ENCODE data around the gene FOLR3. TPM values are rescaled to one million over a fixed set of nuclear protein-coding genes. Genes with fewer than 3 reads are reported as not detected.

FOLR3 gene
- polyA plus RNA-seq, 2 donors = 0.11 to 0.41 TPM

DNA sequence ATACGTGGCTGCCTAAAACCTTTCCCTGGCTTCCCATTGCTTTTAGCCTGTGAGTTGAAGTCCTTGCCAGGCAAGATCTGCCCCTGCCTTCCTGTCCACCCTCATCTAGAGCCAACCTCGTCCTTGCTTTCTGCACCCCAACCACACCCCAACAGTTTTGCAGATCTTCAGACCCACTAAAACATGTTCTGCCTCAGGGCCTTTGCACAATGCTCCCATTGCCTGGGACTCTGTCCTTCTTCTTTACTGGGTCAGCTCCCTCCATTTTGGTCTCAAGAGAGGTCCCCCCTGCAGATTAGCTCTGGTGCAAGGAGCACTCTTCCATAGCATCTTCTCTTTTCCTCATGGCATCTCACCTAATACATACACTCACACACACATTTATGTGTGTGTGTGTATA lies 14.6 kb upstream of the FOLR3 start:
- H3K9me3 ChIP-seq (ENCODE audit: control insufficient read depth in 2 of 2, insufficient read depth in 1 of 2, low read depth in 1 of 2, low read length in 1 of 2) = no peaks in the 10 kb centered on the region
- H3K4me3 ChIP-seq (ENCODE audit: low read depth in 1 of 2, low read length in 2 of 2) = no peak overlapping the region
- H3K27me3 ChIP-seq (ENCODE audit: control insufficient read depth in 1 of 2, insufficient read depth in 2 of 2, low read length in 2 of 2) = no peaks in the 10 kb centered on the region
- H3K4me1 ChIP-seq (ENCODE audit: control insufficient read depth in 2 of 2, insufficient read depth in 2 of 2, low read length in 1 of 2) = peaks cover 0 to 10% of the 10 kb centered on the region in 2 donors
- WGBS, 2 donors = 74 to 75% methylated on average over 2 of the region's 2 CpGs
- no peaks in the 10 kb centered on the region for H3K36me3 ChIP-seq (ENCODE audit: control insufficient read depth in 2 of 2, insufficient read depth in 2 of 2, low read length in 1 of 2)
- no peak overlapping the region for H3K27ac ChIP-seq (ENCODE audit: low read depth in 2 of 2, low read length in 1 of 2)

DNA sequence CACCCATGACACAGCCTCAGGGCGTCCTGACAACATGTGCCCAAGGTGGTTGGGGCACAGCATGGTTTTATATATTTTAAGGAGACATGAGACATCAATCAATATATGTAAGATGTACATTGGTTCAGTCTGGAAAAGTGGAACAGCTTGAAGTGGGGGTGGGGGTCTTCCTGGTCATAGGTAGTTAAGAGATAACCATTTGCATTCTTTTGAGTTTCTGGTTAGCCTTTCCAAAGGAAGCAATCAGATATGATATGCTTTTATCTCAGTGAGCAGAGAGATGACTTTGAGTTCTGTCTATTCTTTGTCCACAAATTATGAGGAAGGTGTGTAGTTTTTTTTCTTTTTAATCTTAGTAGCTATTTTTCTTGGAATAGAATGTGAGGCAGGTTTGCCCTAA lies 12.9 kb upstream of the FOLR3 start:
- Histone ChIP-seq H3K27me3 (ENCODE audit: control insufficient read depth in 1 of 2, insufficient read depth in 2 of 2, low read length in 2 of 2) (no peaks in the 10 kb centered on the region), H3K27ac (ENCODE audit: low read depth in 2 of 2, low read length in 1 of 2) (no peak overlapping the region), H3K4me3 (ENCODE audit: low read depth in 1 of 2, low read length in 2 of 2) (no peak overlapping the region), H3K4me1 (ENCODE audit: control insufficient read depth in 2 of 2, insufficient read depth in 2 of 2, low read length in 1 of 2) (peaks cover 0 to 10% of the 10 kb centered on the region in 2 donors), H3K9me3 (ENCODE audit: control insufficient read depth in 2 of 2, insufficient read depth in 1 of 2, low read depth in 1 of 2, low read length in 1 of 2) (no peaks in the 10 kb centered on the region), H3K36me3 (ENCODE audit: control insufficient read depth in 2 of 2, insufficient read depth in 2 of 2, low read length in 1 of 2) (no peaks in the 10 kb centered on the region)
- WGBS, 2 donors = 84 to 89% methylated on average over 1 of the region's 1 CpG

DNA sequence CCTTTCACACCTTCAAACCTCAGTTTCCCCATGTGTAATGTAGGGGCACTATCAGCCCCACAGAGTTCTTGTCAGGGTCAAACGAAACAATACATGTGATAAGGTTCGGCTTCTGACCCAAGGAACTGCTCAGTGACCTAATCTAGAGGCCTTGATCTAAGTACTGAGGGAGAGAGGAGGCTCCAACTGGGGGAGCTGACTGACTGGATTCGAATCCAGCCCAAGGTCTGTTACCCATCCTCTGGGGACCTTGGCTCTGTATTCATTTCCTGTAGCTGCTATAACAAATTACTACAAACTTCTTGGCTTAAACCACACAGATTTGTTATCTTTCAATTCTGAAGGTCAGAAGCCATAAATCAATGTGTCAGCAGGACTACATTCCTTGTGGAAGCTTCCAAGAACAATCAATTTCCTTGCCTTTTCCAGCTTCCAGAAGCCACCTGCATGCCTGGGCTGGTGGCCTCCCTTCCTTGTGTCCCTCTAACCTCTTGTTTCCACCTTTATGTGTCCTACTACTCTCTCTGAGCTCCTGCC lies 12.3 kb upstream of the FOLR3 start:
- H3K27ac ChIP-seq (ENCODE audit: low read depth in 2 of 2, low read length in 1 of 2) = no peak overlapping the region
- H3K27me3 ChIP-seq (ENCODE audit: control insufficient read depth in 1 of 2, insufficient read depth in 2 of 2, low read length in 2 of 2) = no peaks in the 10 kb centered on the region
- H3K4me1 ChIP-seq (ENCODE audit: control insufficient read depth in 2 of 2, insufficient read depth in 2 of 2, low read length in 1 of 2) = peaks cover 0 to 10% of the 10 kb centered on the region in 2 donors
- 64 to 71% methylated on average over 3 of the region's 3 CpGs for WGBS, 2 donors
- no peaks in the 10 kb centered on the region for H3K9me3 ChIP-seq (ENCODE audit: control insufficient read depth in 2 of 2, insufficient read depth in 1 of 2, low read depth in 1 of 2, low read length in 1 of 2)
- H3K36me3 ChIP-seq (ENCODE audit: control insufficient read depth in 2 of 2, insufficient read depth in 2 of 2, low read length in 1 of 2) = no peaks in the 10 kb centered on the region
- H3K4me3 ChIP-seq (ENCODE audit: low read depth in 1 of 2, low read length in 2 of 2) = no peak overlapping the region

DNA sequence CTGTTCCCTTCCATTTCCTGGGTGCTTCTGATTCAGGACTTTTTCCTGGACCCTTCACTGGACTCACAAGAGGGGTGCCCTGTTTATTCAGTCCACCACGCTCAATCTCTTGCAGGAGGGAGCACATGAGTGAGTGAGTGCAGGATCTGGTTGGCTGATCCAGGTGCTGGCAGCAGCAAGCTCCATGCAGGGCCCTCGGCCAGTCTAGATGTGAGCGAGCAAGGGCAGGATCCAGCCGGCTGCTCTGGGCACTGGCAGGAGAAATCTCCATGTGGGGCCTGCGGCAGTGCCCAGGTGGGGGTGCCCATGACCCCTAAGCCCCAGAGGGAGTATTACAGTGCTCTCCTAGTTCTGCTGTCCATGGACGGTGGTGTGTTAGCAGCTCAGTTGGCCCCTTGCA lies 11.5 kb upstream of the FOLR3 start:
- H3K27ac ChIP-seq (ENCODE audit: low read depth in 2 of 2, low read length in 1 of 2) = no peak overlapping the region
- peaks cover 0 to 10% of the 10 kb centered on the region in 2 donors for H3K4me1 ChIP-seq (ENCODE audit: control insufficient read depth in 2 of 2, insufficient read depth in 2 of 2, low read length in 1 of 2)
- H3K36me3 ChIP-seq (ENCODE audit: control insufficient read depth in 2 of 2, insufficient read depth in 2 of 2, low read length in 1 of 2) = no peaks in the 10 kb centered on the region
- H3K9me3 ChIP-seq (ENCODE audit: control insufficient read depth in 2 of 2, insufficient read depth in 1 of 2, low read depth in 1 of 2, low read length in 1 of 2) = no peaks in the 10 kb centered on the region
- H3K27me3 ChIP-seq (ENCODE audit: control insufficient read depth in 1 of 2, insufficient read depth in 2 of 2, low read length in 2 of 2) = no peaks in the 10 kb centered on the region
- no peak overlapping the region for H3K4me3 ChIP-seq (ENCODE audit: low read depth in 1 of 2, low read length in 2 of 2)
- WGBS, 2 donors = 63 to 68% methylated on average over 6 of the region's 6 CpGs

DNA sequence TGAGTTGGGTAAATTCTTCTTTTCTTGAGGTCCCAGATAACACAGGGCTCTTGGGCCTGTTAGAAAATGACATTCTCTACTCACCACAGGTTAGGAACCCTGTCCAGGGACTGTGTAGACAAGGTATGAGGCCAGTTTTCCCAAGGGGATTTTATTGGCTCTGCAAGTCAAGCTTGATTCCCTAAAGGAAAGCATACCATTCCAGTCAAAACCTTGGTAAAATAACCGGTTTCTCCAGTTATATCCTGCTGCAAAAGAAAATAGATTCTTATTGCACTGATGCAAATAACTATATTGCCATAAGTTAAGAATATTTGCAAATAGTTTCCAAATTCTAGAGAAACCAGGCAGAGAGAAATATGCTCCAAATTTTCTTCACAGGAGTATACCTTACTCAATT lies 9.6 kb upstream of the FOLR3 start:
- H3K27me3 ChIP-seq (ENCODE audit: control insufficient read depth in 1 of 2, insufficient read depth in 2 of 2, low read length in 2 of 2) = no peaks in the 10 kb centered on the region
- H3K9me3 ChIP-seq (ENCODE audit: control insufficient read depth in 2 of 2, insufficient read depth in 1 of 2, low read depth in 1 of 2, low read length in 1 of 2) = no peaks in the 10 kb centered on the region
- no peak overlapping the region for H3K27ac ChIP-seq (ENCODE audit: low read depth in 2 of 2, low read length in 1 of 2)
- H3K4me3 ChIP-seq (ENCODE audit: low read depth in 1 of 2, low read length in 2 of 2) = no peak overlapping the region
- 35 to 36% methylated on average over 1 of the region's 1 CpG for WGBS, 2 donors
- H3K4me1 ChIP-seq (ENCODE audit: control insufficient read depth in 2 of 2, insufficient read depth in 2 of 2, low read length in 1 of 2) = peaks cover 0 to 10% of the 10 kb centered on the region in 2 donors
- no peaks in the 10 kb centered on the region for H3K36me3 ChIP-seq (ENCODE audit: control insufficient read depth in 2 of 2, insufficient read depth in 2 of 2, low read length in 1 of 2)

DNA sequence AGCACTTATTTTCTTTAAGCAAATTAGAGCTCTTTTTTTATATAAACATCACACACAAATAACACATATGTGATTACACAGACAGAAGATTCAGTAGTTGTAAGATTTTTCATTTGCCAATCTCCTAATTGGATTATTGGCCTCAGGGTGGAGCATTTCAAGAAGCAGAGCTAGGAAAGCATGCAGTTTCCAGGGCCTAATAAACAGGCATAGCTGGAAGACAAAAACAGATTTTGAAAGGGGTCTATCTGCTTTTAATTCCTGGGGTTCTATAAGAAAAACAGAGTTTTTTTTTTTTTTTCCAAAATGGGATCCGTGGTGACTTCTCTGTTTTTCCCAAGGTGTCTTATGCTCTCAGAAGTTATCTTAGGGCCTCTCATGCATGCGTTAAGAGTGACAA lies 7.6 kb upstream of the FOLR3 start:
- Histone ChIP-seq H3K4me1 (ENCODE audit: control insufficient read depth in 2 of 2, insufficient read depth in 2 of 2, low read length in 1 of 2) (peaks cover 0 to 10% of the 10 kb centered on the region in 2 donors), H3K27me3 (ENCODE audit: control insufficient read depth in 1 of 2, insufficient read depth in 2 of 2, low read length in 2 of 2) (no peaks in the 10 kb centered on the region), H3K27ac (ENCODE audit: low read depth in 2 of 2, low read length in 1 of 2) (no peak overlapping the region), H3K36me3 (ENCODE audit: control insufficient read depth in 2 of 2, insufficient read depth in 2 of 2, low read length in 1 of 2) (no peaks in the 10 kb centered on the region), H3K9me3 (ENCODE audit: control insufficient read depth in 2 of 2, insufficient read depth in 1 of 2, low read depth in 1 of 2, low read length in 1 of 2) (no peaks in the 10 kb centered on the region), H3K4me3 (ENCODE audit: low read depth in 1 of 2, low read length in 2 of 2) (no peak overlapping the region)
- 71 to 72% methylated on average over 2 of the region's 2 CpGs for WGBS, 2 donors

DNA sequence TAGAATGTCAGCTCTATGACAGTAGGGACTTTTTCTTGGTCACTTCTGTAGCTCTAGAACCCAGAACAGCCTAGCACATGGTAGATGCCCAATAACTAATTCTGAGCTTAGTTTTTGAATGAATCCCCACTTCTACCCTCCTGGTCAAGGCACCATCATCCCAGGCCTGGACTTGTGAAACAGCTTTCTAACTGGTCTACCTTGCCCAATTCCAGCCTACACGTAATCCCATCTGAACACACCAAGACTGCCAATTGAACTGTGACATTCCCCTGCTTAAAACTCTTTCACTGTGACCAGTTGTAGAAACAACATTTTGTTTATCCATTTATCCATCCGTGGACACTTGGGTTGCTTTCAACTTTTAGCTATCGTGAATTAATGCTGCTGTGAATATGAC lies 6.1 kb upstream of the FOLR3 start:
- no peak overlapping the region for H3K27ac ChIP-seq (ENCODE audit: low read depth in 2 of 2, low read length in 1 of 2)
- no peak overlapping the region for H3K4me3 ChIP-seq (ENCODE audit: low read depth in 1 of 2, low read length in 2 of 2)
- no peaks in the 10 kb centered on the region for H3K9me3 ChIP-seq (ENCODE audit: control insufficient read depth in 2 of 2, insufficient read depth in 1 of 2, low read depth in 1 of 2, low read length in 1 of 2)
- WGBS, 2 donors = 83 to 87% methylated on average over 3 of the region's 3 CpGs
- H3K36me3 ChIP-seq (ENCODE audit: control insufficient read depth in 2 of 2, insufficient read depth in 2 of 2, low read length in 1 of 2) = no peaks in the 10 kb centered on the region
- H3K4me1 ChIP-seq (ENCODE audit: control insufficient read depth in 2 of 2, insufficient read depth in 2 of 2, low read length in 1 of 2) = no peaks in the 10 kb centered on the region
- H3K27me3 ChIP-seq (ENCODE audit: control insufficient read depth in 1 of 2, insufficient read depth in 2 of 2, low read length in 2 of 2) = no peaks in the 10 kb centered on the region

DNA sequence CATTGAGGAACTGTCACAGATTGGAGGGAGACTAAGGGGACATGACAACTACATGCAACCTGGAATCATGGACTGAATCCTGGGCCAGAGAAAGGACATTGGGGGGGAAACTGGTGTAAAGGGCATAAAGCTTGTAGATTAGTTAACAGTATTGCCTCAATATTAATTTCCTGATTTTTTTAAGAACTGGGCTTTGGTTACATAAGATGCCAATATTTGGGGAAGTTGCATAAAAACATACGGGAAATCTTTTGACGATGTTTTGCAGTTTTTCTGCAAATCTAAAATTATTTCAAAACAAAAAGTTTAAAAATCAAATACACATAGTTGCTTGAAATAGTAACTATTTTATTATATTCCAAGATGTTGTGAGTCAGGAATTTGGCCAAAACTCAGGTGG lies 2.9 kb upstream of the FOLR3 start:
- Histone ChIP-seq H3K4me1 (ENCODE audit: control insufficient read depth in 2 of 2, insufficient read depth in 2 of 2, low read length in 1 of 2) (peaks cover 0 to 9% of the 10 kb centered on the region in 2 donors), H3K27ac (ENCODE audit: low read depth in 2 of 2, low read length in 1 of 2) (no peak overlapping the region), H3K4me3 (ENCODE audit: low read depth in 1 of 2, low read length in 2 of 2) (no peak overlapping the region), H3K9me3 (ENCODE audit: control insufficient read depth in 2 of 2, insufficient read depth in 1 of 2, low read depth in 1 of 2, low read length in 1 of 2) (no peaks in the 10 kb centered on the region), H3K27me3 (ENCODE audit: control insufficient read depth in 1 of 2, insufficient read depth in 2 of 2, low read length in 2 of 2) (no peaks in the 10 kb centered on the region), H3K36me3 (ENCODE audit: control insufficient read depth in 2 of 2, insufficient read depth in 2 of 2, low read length in 1 of 2) (no peaks in the 10 kb centered on the region)
- WGBS, 2 donors = 79 to 83% methylated on average over 2 of the region's 2 CpGs

DNA sequence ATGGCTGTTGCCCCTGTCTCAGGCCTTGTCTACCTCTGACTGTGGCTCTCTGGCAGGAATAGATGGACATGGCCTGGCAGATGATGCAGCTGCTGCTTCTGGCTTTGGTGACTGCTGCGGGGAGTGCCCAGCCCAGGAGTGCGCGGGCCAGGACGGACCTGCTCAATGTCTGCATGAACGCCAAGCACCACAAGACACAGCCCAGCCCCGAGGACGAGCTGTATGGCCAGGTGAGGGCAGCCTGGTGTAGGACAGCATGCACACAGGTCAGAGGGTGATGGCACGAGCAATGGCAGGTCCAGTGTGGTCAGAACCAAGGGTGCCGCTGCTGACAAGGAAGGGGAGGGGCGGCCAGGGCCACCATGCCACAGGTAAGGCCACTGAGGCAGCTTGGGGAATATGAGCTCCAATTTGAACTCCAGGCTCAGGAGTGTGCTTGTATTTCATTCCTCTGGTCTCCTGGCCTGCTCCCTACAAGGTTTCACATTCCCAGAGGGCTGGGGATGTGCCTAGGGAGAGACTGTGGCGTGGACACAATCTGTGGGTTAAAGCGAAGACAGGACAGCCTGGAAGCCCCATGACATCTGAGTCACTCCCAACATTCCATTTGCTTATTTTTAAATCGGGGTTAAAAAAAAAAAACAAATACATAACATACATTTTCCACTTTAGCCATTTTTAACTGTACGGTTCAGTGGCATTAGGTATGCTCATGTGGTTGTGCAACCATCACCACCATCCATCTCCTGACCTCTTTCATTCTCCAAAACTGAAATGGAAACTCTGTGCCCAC lies 562 bp downstream of the FOLR3 start:
- peaks cover 0 to 9% of the 10 kb centered on the region in 2 donors for H3K4me1 ChIP-seq (ENCODE audit: control insufficient read depth in 2 of 2, insufficient read depth in 2 of 2, low read length in 1 of 2)
- 78% methylated on average over 14 of the region's 14 CpGs for WGBS, 2 donors
- no peaks in the 10 kb centered on the region for H3K36me3 ChIP-seq (ENCODE audit: control insufficient read depth in 2 of 2, insufficient read depth in 2 of 2, low read length in 1 of 2)
- peak overlapping the region; percentile 65 to 90 for H3K27ac ChIP-seq (ENCODE audit: low read depth in 2 of 2, low read length in 1 of 2)
- H3K9me3 ChIP-seq (ENCODE audit: control insufficient read depth in 2 of 2, insufficient read depth in 1 of 2, low read depth in 1 of 2, low read length in 1 of 2) = no peaks in the 10 kb centered on the region
- no peak overlapping the region for H3K4me3 ChIP-seq (ENCODE audit: low read depth in 1 of 2, low read length in 2 of 2)
- no peaks in the 10 kb centered on the region for H3K27me3 ChIP-seq (ENCODE audit: control insufficient read depth in 1 of 2, insufficient read depth in 2 of 2, low read length in 2 of 2)

Data from esophagus (tissue), 2 donors.